Mesenchymal stem cell (in vitro differentiated cells and primary cell): ENCODE results near the gene TMSB10.

Experiments
- DNase-seq: peaks from one replicate; pipeline ENCODE4 v3.0.0-alpha.2; 2013
- H2AFZ ChIP-seq: one replicate; pipeline ENCODE4 v1.6.1; 2013; ENCODE audit warnings: low read depth, mild to moderate bottlenecking, control low read depth, inconsistent platforms, low read length, moderate library complexity
- H2AK5ac ChIP-seq: 2 replicates; pipeline ENCODE4 v1.6.1; 2013; ENCODE audit warnings: low read length, moderate library complexity, mild to moderate bottlenecking, inconsistent platforms; ENCODE audit not compliant: severe bottlenecking
- H2BK120ac ChIP-seq: one replicate; pipeline ENCODE4 v1.6.1; 2013; ENCODE audit warnings: low read depth, mild to moderate bottlenecking, inconsistent platforms, low read length, moderate library complexity
- H2BK12ac ChIP-seq, 2 experiments: one replicate each; pipeline ENCODE4 v1.6.1; 2013; ENCODE audit warnings: inconsistent platforms in 2 of 2, low read length in 2 of 2, mild to moderate bottlenecking in 2 of 2, moderate library complexity in 2 of 2, control low read depth in 1 of 2
- H2BK15ac ChIP-seq: one replicate; pipeline ENCODE4 v1.6.1; 2013; ENCODE audit warnings: mild to moderate bottlenecking, low read depth, inconsistent platforms; ENCODE audit not compliant: poor library complexity, severe bottlenecking
- H2BK5ac ChIP-seq: 2 replicates; pipeline ENCODE4 v1.6.1; 2013; ENCODE audit warnings: low read depth, mild to moderate bottlenecking, low read length, control low read depth, inconsistent platforms; ENCODE audit not compliant: poor library complexity, severe bottlenecking
- H3K14ac ChIP-seq, 2 experiments: one replicate each; pipeline ENCODE4 v1.6.1; 2013; ENCODE audit warnings: inconsistent platforms in 2 of 2, low read length in 2 of 2, control low read depth in 1 of 2, mild to moderate bottlenecking in 1 of 2, moderate library complexity in 1 of 2
- H3K18ac ChIP-seq, 2 experiments: one replicate each; pipeline ENCODE4 v1.6.1; 2013; ENCODE audit warnings: inconsistent platforms in 2 of 2, low read length in 2 of 2, control low read depth in 1 of 2, low read depth in 1 of 2, mild to moderate bottlenecking in 1 of 2
- H3K23ac ChIP-seq, 2 experiments: one replicate each; pipeline ENCODE4 v1.6.1; 2013; ENCODE audit warnings: inconsistent platforms in 2 of 2, low read length in 2 of 2, mild to moderate bottlenecking in 2 of 2, moderate library complexity in 2 of 2, control low read depth in 1 of 2
- H3K27ac ChIP-seq: 2 replicates; pipeline ENCODE4 v1.5.1; 2013; ENCODE audit warnings: mild to moderate bottlenecking, moderate library complexity, low read length, control low read depth, inconsistent platforms; ENCODE audit not compliant: poor library complexity, severe bottlenecking
- H3K27me3 ChIP-seq, 2 experiments: 2 replicates each; pipeline versions ENCODE4 v1.6.1 to v1.7.0; 2013; ENCODE audit warnings: low read length in 2 of 2, mild to moderate bottlenecking in 2 of 2, moderate library complexity in 2 of 2, control low read depth in 1 of 2, inconsistent platforms in 1 of 2; ENCODE audit not compliant: control insufficient read depth in 1 of 2, insufficient read depth in 1 of 2
- H3K36me3 ChIP-seq, 2 experiments: 2 replicates each; pipeline versions ENCODE4 v1.6.1 to v1.7.0; 2013; ENCODE audit warnings: low read length in 2 of 2, control low read depth in 1 of 2, inconsistent platforms in 1 of 2, low read depth in 1 of 2, mild to moderate bottlenecking in 1 of 2; ENCODE audit not compliant: insufficient read depth in 2 of 2, control insufficient read depth in 1 of 2
- H3K4ac ChIP-seq, 2 experiments: one replicate each; pipeline ENCODE4 v1.6.1; 2013; ENCODE audit warnings: inconsistent platforms in 2 of 2, low read length in 2 of 2, mild to moderate bottlenecking in 2 of 2, moderate library complexity in 2 of 2, control low read depth in 1 of 2, low read depth in 1 of 2
- H3K4me1 ChIP-seq: 2 replicates; pipeline ENCODE4 v1.6.1; 2013; ENCODE audit warnings: low read depth, low read length, control low read depth; ENCODE audit not compliant: control insufficient read depth, insufficient read depth
- H3K4me2 ChIP-seq: 2 replicates; pipeline ENCODE4 v1.6.1; 2013; ENCODE audit warnings: low read length, mild to moderate bottlenecking, inconsistent platforms; ENCODE audit not compliant: poor library complexity, severe bottlenecking
- H3K4me3 ChIP-seq, 2 experiments: 2 replicates each; pipeline versions ENCODE4 v1.5.1 to v1.7.0; 2013; ENCODE audit warnings: low read length in 2 of 2, mild to moderate bottlenecking in 2 of 2, control low read depth in 1 of 2, low read depth in 1 of 2; ENCODE audit not compliant: insufficient read depth in 1 of 2
- H3K79me1 ChIP-seq: replicated peaks from 2 replicates; pipeline ENCODE4 v1.6.1; 2013; ENCODE audit warnings: mild to moderate bottlenecking, control low read depth, low read length, inconsistent platforms; ENCODE audit not compliant: poor library complexity, severe bottlenecking
- H3K9ac ChIP-seq: 2 replicates; pipeline ENCODE4 v1.7.0; 2013; ENCODE audit warnings: mild to moderate bottlenecking, low read length, moderate library complexity
- H3K9me3 ChIP-seq: 2 replicates; pipeline ENCODE4 v1.7.0; 2013; ENCODE audit warnings: mild to moderate bottlenecking, low read length; ENCODE audit not compliant: control insufficient read depth
- H4K8ac ChIP-seq: one replicate; pipeline ENCODE4 v1.6.1; 2013; ENCODE audit warnings: inconsistent platforms, mild to moderate bottlenecking, low read length, moderate library complexity
- H4K91ac ChIP-seq: one replicate; pipeline ENCODE4 v1.6.1; 2013; ENCODE audit warnings: mild to moderate bottlenecking, low read length, inconsistent platforms
- WGBS: methylation state at CpG from one replicate; pipeline ENCODE4 v1.1.7; 2013; ENCODE audit warnings: mixed read lengths; 5-methylcytosine and 5-hydroxymethylcytosine counted together

TMSB10 gene

GRCh38 chr2:84902526-84902925 is 2.9 kb upstream of the TMSB10 start:
- H3K18ac ChIP-seq, result no peak overlapping the region
- no peak overlapping the region for H2AK5ac ChIP-seq
- H3K23ac ChIP-seq, result no peak overlapping the region

DNA sequence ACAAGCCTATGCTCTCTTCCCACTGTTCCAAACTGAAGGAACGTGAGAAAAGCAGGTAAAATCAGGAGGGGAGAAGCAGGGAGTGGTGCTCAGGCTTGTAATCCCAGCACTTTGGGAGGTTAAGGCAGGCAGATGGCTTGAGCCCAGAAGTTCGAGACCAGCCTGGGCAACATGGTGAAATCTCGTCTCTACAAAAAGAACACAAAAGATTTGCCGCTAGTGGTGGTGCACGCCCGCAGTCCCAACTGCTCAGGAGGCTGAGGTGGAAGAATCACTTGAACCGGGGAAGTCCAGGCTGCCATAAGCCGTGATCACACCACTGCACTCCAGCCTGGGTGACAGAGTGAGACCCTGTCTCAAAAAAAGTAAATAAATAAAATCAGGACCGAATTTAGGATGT is 1.3 kb upstream of the TMSB10 start:
- Histone ChIP-seq H3K4ac (no peak overlapping the region), H2BK120ac (no peak overlapping the region)
- WGBS, result 81% methylated on average over 9 of the region's 9 CpGs

More at GRCh38 chr2:84902526-84902925, 2.9 kb upstream of the TMSB10 start:
- Histone ChIP-seq H3K27ac (no peak overlapping the region), H2AFZ (no peak overlapping the region), H3K9me3 (no peaks in the 10 kb centered on the region), H2BK5ac (no peak overlapping the region), H3K4me3 (no peak overlapping the region), H3K4ac (no peak overlapping the region), H2BK15ac (no peak overlapping the region), H4K8ac (no peak overlapping the region), H3K27me3 (no peaks in the 10 kb centered on the region), H3K4me2 (no peak overlapping the region), H3K4me1 (peaks cover 5% of the 10 kb centered on the region), H2BK12ac (no peak overlapping the region), H3K36me3 (peaks cover 7 to 13% of the 10 kb centered on the region in 2 experiments), H3K14ac (no peak overlapping the region), H2BK120ac (no peak overlapping the region), H3K9ac (no peak overlapping the region), H3K79me1 (no peaks in the 10 kb centered on the region), H4K91ac (no peak overlapping the region)
- no peak for DNase-seq
- WGBS, result 98% methylated on average over 4 of the region's 4 CpGs

GRCh38 chr2:84904717-84905174 is 710 bp upstream of the TMSB10 start:
- Histone ChIP-seq H2BK5ac (peak overlapping the region; percentile 46), H2AK5ac (no peak overlapping the region), H3K27ac (peak overlapping the region; percentile 57), H2BK120ac (peak overlapping the region; percentile 91), H3K14ac (peak overlapping the region in 1 of 2 experiments; percentile 97), H3K4ac (peak overlapping the region; percentile 92 to 93), H2BK15ac (no peak overlapping the region), H2BK12ac (no peak overlapping the region), H3K27me3 (no peaks in the 10 kb centered on the region), H4K8ac (peak overlapping the region; percentile 81), H3K4me2 (peak overlapping the region; percentile 92), H4K91ac (peak overlapping the region; percentile 71), H3K23ac (peak overlapping the region in 1 of 2 experiments; percentile 85), H3K18ac (peak overlapping the region; percentile 97 to 99), H3K4me1 (peaks cover 2% of the 10 kb centered on the region), H3K4me3 (peak overlapping the region; percentile 73 to 99), H3K9ac (peak overlapping the region; percentile 100), H3K9me3 (no peaks in the 10 kb centered on the region), H3K79me1 (peaks cover 3% of the 10 kb centered on the region), H2AFZ (peak overlapping the region; percentile 86), H3K36me3 (peaks cover 15 to 21% of the 10 kb centered on the region in 2 experiments)
- 0% methylated on average over 8 of the region's 21 CpGs for WGBS
- peak; percentile 67 for DNase-seq

More for the DNA sequence above, 1.3 kb upstream of the TMSB10 start:
- Histone ChIP-seq H3K4me2 (no peak overlapping the region), H3K27ac (no peak overlapping the region), H2BK15ac (peak overlapping the region; percentile 57), H3K18ac (peak overlapping the region; percentile 1 to 28), H2BK5ac (no peak overlapping the region), H3K4me3 (peak overlapping the region in 1 of 2 experiments; percentile 99), H3K27me3 (no peaks in the 10 kb centered on the region), H4K91ac (no peak overlapping the region), H3K4me1 (peaks cover 2% of the 10 kb centered on the region), H3K23ac (no peak overlapping the region), H3K14ac (no peak overlapping the region), H2BK12ac (peak overlapping the region; percentile 1 to 80), H2AK5ac (no peak overlapping the region), H3K9ac (peak overlapping the region; percentile 80), H3K9me3 (no peaks in the 10 kb centered on the region), H3K36me3 (peaks cover 10 to 17% of the 10 kb centered on the region in 2 experiments), H2AFZ (no peak overlapping the region), H3K79me1 (peaks cover 3% of the 10 kb centered on the region), H4K8ac (no peak overlapping the region)
- no peak for DNase-seq

DNA sequence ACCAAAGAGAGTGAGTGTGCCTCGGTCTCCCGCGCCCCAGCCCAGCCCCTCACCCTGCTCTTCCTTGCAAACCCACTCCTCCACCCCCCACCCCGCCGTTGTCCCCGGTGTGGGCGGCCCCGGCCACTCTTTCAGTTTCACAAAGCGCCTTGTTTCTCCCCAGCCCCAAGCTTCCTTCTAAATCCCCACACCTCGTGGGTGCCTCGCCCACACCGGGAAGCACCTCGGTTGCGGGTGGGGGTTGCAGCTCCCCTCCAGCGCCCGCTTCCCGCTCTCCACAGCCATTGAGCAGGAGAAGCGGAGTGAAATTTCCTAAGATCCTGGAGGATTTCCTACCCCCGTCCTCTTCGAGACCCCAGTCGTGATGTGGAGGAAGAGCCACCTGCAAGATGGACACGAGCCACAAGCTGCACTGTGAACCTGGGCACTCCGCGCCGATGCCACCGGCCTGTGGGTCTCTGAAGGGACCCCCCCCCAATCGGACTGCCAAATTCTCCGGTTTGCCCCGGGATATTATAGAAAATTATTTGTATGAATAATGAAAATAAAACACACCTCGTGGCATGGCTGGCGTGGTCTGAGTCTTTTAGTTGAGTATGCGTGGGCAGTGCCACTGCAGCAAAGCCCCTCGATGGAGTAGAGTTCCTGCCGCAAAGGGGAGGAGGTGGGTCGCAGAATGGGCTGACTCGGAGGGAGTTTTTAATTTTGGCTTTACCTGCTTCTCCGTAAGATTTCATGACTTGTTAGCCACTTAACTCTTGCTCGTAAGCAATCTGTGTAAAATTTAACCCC is 848 bp downstream of the TMSB10 start:
- H3K9ac ChIP-seq, result peak overlapping the region; percentile 100
- H3K23ac ChIP-seq, result no peak overlapping the region
- peaks cover 2% of the 10 kb centered on the region for H3K4me1 ChIP-seq
- peak overlapping the region; percentile 83 for H2BK120ac ChIP-seq
- H3K18ac ChIP-seq, result peak overlapping the region; percentile 99
- H3K4me2 ChIP-seq, result peak overlapping the region; percentile 82
- no peak overlapping the region for H2AFZ ChIP-seq
- H3K79me1 ChIP-seq, result peaks cover 3% of the 10 kb centered on the region
- peak overlapping the region; percentile 97 for H4K91ac ChIP-seq
- no peak overlapping the region for H2BK12ac ChIP-seq
- WGBS, result 1% methylated on average over 35 of the region's 38 CpGs
- H3K9me3 ChIP-seq, result no peaks in the 10 kb centered on the region
- DNase-seq, result no peak
- H3K4me3 ChIP-seq, result peak overlapping the region; percentile 98 to 99
- H3K4ac ChIP-seq, result peak overlapping the region; percentile 80 to 100
- peak overlapping the region; percentile 38 for H2BK15ac ChIP-seq
- H4K8ac ChIP-seq, result peak overlapping the region; percentile 96
- peak overlapping the region; percentile 41 for H2AK5ac ChIP-seq
- H3K27me3 ChIP-seq, result no peaks in the 10 kb centered on the region
- peak overlapping the region; percentile 64 to 99 for H3K14ac ChIP-seq
- peaks cover 17 to 21% of the 10 kb centered on the region in 2 experiments for H3K36me3 ChIP-seq
- H2BK5ac ChIP-seq, result no peak overlapping the region
- peak overlapping the region; percentile 86 for H3K27ac ChIP-seq
